ENCODE measurements around the gene ZBTB20.

GRCh38 chr3:114864970-114865369 is 282.1 kb downstream of the ZBTB20 start:
- no peak for TF ChIP-seq TOX (CRISPR knock-in tag; IDR thresholded peaks at IDR 0.05; ENCODE audit: borderline replicate concordance)
- TF ChIP-seq SNAI2 (CRISPR knock-in tag; IDR thresholded peaks at IDR 0.05), result no peak
- no peak for TF ChIP-seq PATZ1 (CRISPR knock-in tag; IDR thresholded peaks at IDR 0.05; ENCODE audit: borderline replicate concordance)
- no peak for TF ChIP-seq ZFP3 (CRISPR knock-in tag; IDR thresholded peaks at IDR 0.05)
- TF ChIP-seq GLIS3 (CRISPR knock-in tag; IDR thresholded peaks at IDR 0.05), result no peak
- no peak for TF ChIP-seq ZFP30 (CRISPR knock-in tag; IDR thresholded peaks at IDR 0.05)
- TF ChIP-seq ESRRG (CRISPR knock-in tag; IDR thresholded peaks at IDR 0.05), result no peak
- no peak for TF ChIP-seq CREB5 (CRISPR knock-in tag; IDR thresholded peaks at IDR 0.05; ENCODE audit: low read depth)
- no peak for TF ChIP-seq PPARA (CRISPR knock-in tag; IDR thresholded peaks at IDR 0.05; ENCODE audit: borderline replicate concordance)
- no peak for TF ChIP-seq ZNF70 (CRISPR knock-in tag; IDR thresholded peaks at IDR 0.05)
- no peak for TF ChIP-seq ZC3H10 (CRISPR knock-in tag; IDR thresholded peaks at IDR 0.05)
- TF ChIP-seq RARB (CRISPR knock-in tag; IDR thresholded peaks at IDR 0.05), result no peak

All from SK-N-SH treated with all-trans-retinoic acid at 6 μM for 48 hours (cell line).